Parathyroid adenoma (tissue), 2 donors: ENCODE measurements around the gene SOBP.

Experiments
- H2AFZ ChIP-seq: fragments of 300-600 bp; sonication (generic); one replicate; pipeline ENCODE4 v1.7.0; 2017; ENCODE audit warnings: antibody characterized with exemption, mild to moderate bottlenecking
- H3K27ac ChIP-seq: fragments of 300-600 bp; sonication (generic); one replicate; pipeline ENCODE4 v1.7.0; 2017
- H3K27me3 ChIP-seq: fragments of 300-600 bp; sonication (generic); one replicate; pipeline ENCODE4 v1.7.0; 2017; ENCODE audit warnings: low read length; ENCODE audit not compliant: control insufficient read depth, insufficient read depth
- H3K36me3 ChIP-seq: fragments of 300-600 bp; sonication (generic); one replicate; pipeline ENCODE4 v1.7.0; 2017; ENCODE audit warnings: low read length; ENCODE audit not compliant: control insufficient read depth, insufficient read depth
- H3K4me1 ChIP-seq: fragments of 300-600 bp; sonication (generic); one replicate; pipeline ENCODE4 v1.7.0; 2017; ENCODE audit warnings: control low read depth
- H3K4me2 ChIP-seq: fragments of 300-600 bp; sonication (generic); one replicate; pipeline ENCODE4 v1.7.0; 2017; ENCODE audit warnings: low read length
- H3K4me3 ChIP-seq: fragments of 300-600 bp; sonication (generic); one replicate; pipeline ENCODE4 v1.7.0; 2017; ENCODE audit warnings: low read depth, low read length
- H3K79me2 ChIP-seq: fragments of 300-600 bp; sonication (generic); one replicate; pipeline ENCODE4 v1.7.0; 2017; ENCODE audit warnings: control low read depth
- H3K9ac ChIP-seq: fragments of 300-600 bp; sonication (generic); one replicate; pipeline ENCODE4 v1.7.0; 2017; ENCODE audit warnings: mild to moderate bottlenecking
- H3K9me3 ChIP-seq: fragments of 300-600 bp; sonication (generic); one replicate; pipeline ENCODE4 v1.7.0; 2017; ENCODE audit warnings: low read length; ENCODE audit not compliant: control insufficient read depth
- CTCF ChIP-seq: fragments of 300-600 bp; sonication (generic); IDR thresholded peaks from one replicate; pipeline ENCODE4 v1.7.0; 2017; ENCODE audit warnings: antibody characterized with exemption, mild to moderate bottlenecking
- donor health status: primary hyperparathyroidism.

SOBP gene

GRCh38 chr6:107625264-107625663 lies 135.3 kb downstream of the SOBP start:
- Histone ChIP-seq H3K4me1 (peaks cover 13% of the 10 kb centered on the region), H3K27me3 (no peaks in the 10 kb centered on the region), H3K27ac (no peak overlapping the region), H3K4me3 (no peak overlapping the region), H3K9ac (no peak overlapping the region), H3K9me3 (no peaks in the 10 kb centered on the region), H2AFZ (no peak overlapping the region), H3K36me3 (no peaks in the 10 kb centered on the region), H3K79me2 (no peaks in the 10 kb centered on the region), H3K4me2 (no peak overlapping the region)
- TF ChIP-seq CTCF, result no peak

GRCh38 chr6:107626645-107627044 lies 136.7 kb downstream of the SOBP start:
- TF ChIP-seq CTCF, result no peak
- Histone ChIP-seq H3K4me3 (no peak overlapping the region), H3K4me1 (peaks cover 15% of the 10 kb centered on the region), H3K79me2 (no peaks in the 10 kb centered on the region), H3K27ac (no peak overlapping the region), H3K4me2 (no peak overlapping the region), H3K9me3 (no peaks in the 10 kb centered on the region), H3K9ac (no peak overlapping the region), H2AFZ (no peak overlapping the region), H3K36me3 (no peaks in the 10 kb centered on the region), H3K27me3 (no peaks in the 10 kb centered on the region)

- Histone ChIP-seq H3K27ac (no peak overlapping the region), H3K4me1 (peaks cover 15% of the 10 kb centered on the region)
Observed at GRCh38 chr6:107627969-107628368, 138.1 kb downstream of the SOBP start.

GRCh38 chr6:107628878-107629277 lies 139.0 kb downstream of the SOBP start:
- peaks cover 15% of the 10 kb centered on the region for H3K4me1 ChIP-seq
- H3K27me3 ChIP-seq, result no peaks in the 10 kb centered on the region
- no peaks in the 10 kb centered on the region for H3K9me3 ChIP-seq
- H3K79me2 ChIP-seq, result no peaks in the 10 kb centered on the region
- H3K9ac ChIP-seq, result no peak overlapping the region
- TF ChIP-seq CTCF, result no peak
- H3K27ac ChIP-seq, result no peak overlapping the region
- no peak overlapping the region for H2AFZ ChIP-seq
- no peaks in the 10 kb centered on the region for H3K36me3 ChIP-seq
- no peak overlapping the region for H3K4me3 ChIP-seq
- H3K4me2 ChIP-seq, result no peak overlapping the region

More at GRCh38 chr6:107627969-107628368, 138.1 kb downstream of the SOBP start:
- Histone ChIP-seq H3K4me3 (no peak overlapping the region), H2AFZ (no peak overlapping the region), H3K79me2 (no peaks in the 10 kb centered on the region), H3K9me3 (no peaks in the 10 kb centered on the region), H3K4me2 (no peak overlapping the region), H3K36me3 (no peaks in the 10 kb centered on the region), H3K9ac (no peak overlapping the region), H3K27me3 (no peaks in the 10 kb centered on the region)
- no peak for TF ChIP-seq CTCF

GRCh38 chr6:107629548-107630129 lies 139.7 kb downstream of the SOBP start:
- H3K9ac ChIP-seq, result no peak overlapping the region
- H3K27me3 ChIP-seq, result no peaks in the 10 kb centered on the region
- no peak for TF ChIP-seq CTCF
- H3K4me2 ChIP-seq, result no peak overlapping the region
- no peak overlapping the region for H3K27ac ChIP-seq
- no peak overlapping the region for H2AFZ ChIP-seq
- H3K4me3 ChIP-seq, result no peak overlapping the region
- no peaks in the 10 kb centered on the region for H3K9me3 ChIP-seq
- H3K36me3 ChIP-seq, result no peaks in the 10 kb centered on the region
- peaks cover 15% of the 10 kb centered on the region for H3K4me1 ChIP-seq
- no peaks in the 10 kb centered on the region for H3K79me2 ChIP-seq
